Activated CD4-positive, alpha-beta T cell treated with anti-CD3 and anti-CD28 coated beads for 1 hour (primary cell): ENCODE measurements around the gene SYT13.
"Not testable (repeated sequence)": the region's sequence is repeated elsewhere in the genome, so short reads cannot be mapped to it uniquely, and the experiment has no call there.

ENCODE experiments used
- DNase-seq: peaks from one replicate; pipeline ENCODE4 v3.0.0-alpha.2; 2020

Gene SYT13

DNA sequence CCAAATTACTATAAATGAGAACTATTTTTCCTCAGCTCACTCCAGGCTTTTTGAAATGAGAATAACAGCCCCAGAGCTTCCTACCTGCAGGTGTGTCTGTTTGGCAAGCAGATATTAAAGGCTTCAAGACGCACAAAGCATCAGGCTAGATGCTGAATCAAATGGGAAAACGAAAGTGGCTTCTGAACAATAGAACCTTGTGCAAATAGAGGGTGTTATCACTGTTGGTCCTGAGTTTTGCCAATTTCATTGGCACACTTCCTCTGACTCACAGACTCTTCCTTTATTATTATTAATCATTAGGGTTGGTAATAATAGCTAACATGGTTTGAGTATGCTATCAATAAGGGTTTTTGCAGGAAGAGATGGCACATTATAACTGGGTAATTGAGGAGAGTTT lies 13.4 kb downstream of the SYT13 start:
- DNase-seq = no peak

DNA sequence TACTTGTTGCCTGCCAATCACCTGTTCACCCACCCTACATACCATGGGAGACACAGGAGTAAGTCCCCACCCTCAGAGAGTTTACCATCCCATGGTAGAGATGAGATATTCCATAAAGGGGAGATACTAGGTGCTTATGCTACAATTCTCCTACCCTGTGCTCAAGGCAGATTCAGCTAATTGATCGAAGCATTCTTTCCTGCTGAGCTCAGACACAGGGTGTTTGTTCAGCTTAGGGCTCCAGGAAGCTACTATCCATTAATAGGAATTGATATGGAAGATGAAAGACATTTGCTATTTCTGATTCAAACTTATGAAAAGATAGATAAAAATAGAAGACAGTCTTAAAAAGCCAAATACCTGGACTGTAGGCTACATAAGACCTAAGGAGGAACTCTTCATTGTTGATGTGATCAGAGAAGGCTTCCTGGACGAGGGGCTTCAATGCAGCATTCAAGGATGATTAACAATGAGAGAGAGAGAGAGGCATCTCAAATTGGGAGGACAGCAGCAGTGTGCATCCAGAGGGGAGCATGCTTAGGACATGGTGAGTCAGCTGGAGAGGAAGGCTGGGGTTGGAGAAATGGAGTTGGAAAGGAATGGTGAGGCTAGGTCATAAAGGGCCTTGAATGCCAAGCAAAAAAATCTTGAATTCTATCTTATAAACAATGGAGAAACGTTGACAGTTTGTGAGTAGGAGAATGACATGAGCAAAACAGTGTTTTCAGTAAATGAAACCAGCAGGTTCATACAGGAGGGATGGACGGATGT lies 15.0 kb downstream of the SYT13 start:
- no peak for DNase-seq

DNA sequence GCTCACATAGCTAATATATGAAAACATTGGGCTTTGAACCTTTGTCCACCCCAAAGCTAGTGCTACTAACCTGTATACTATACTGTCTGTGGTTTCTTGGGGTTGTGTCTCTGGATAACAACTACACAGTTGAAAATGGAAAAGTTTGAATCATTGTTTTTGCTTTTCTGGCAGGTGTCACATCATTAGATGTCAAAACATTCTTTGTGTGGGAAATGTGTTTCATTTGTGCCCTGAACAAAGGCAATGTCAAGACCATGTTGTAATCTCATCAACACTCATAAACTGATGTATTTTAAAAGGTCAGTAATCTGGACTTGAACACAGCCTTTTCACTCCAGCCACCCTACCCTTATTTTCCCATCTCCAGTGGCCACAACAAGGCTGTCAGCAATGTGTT lies 16.5 kb downstream of the SYT13 start:
- no peak for DNase-seq

DNA sequence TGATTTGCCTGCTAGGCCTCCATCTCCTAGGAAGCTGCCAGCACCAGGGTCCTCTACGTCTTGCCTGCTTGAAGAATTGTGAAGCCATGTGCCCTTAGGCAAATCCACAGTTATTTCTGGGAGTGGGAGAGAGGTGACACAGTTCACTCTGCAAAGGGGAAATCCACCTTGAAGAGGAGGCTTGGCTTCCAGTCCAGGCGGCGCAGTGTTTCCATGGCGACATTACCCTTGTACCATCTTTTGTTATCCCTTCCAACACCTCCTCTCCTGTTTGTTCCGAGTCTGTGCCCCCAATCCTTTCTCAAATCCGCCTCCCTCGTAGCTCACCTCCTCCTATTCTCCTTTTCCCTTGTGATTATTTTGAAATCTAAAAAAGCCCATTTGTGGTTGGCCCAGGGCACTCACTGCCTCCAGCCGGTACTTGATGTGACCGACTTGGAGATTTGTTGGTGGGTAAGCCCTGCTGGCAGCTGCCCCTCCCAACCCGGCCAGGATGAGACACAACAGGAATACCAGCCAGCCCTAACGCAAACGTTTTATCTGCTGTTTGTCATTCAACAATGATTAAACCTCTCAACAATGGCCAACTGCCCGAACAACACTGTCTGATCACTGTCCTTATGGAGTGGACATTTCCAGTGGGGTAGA lies 18.4 kb downstream of the SYT13 start:
- DNase-seq = no peak

DNA sequence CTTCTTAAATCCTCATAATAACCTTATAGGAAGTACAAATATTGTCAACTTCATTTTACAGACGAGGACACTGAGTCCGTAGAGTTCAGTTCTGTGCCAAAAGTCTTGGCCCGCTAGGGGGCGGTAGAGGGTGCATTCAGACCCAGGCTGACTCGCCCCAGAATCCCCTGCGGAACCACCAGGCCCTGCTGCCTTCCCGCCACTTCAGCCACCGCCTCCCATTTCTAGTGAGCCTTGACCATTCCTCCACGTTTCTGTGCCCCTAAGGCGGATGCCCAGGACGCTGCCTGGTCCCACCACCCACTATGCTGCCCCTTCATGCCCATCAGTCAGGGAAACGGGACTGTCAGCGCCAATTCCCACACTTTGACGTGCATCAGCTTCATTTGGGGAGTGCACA lies 19.1 kb downstream of the SYT13 start:
- no peak for DNase-seq

DNA sequence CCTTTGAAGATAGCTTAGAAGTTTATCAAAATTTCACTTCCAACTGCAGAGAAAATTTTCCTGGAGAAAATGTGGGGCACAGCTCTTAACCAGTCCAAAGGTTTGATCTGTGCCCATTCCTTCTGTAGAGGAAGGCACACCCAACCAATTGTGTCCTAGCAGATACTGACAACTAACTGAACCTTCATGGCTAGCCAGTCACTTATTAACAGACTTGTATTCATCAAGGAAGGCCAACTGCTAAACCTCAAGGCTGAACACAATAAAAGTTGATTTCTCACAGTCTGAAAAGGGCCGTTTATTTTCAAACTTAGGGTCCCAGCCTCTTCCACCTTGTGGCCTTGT lies 19.5 kb downstream of the SYT13 start:
- no peak for DNase-seq

DNA sequence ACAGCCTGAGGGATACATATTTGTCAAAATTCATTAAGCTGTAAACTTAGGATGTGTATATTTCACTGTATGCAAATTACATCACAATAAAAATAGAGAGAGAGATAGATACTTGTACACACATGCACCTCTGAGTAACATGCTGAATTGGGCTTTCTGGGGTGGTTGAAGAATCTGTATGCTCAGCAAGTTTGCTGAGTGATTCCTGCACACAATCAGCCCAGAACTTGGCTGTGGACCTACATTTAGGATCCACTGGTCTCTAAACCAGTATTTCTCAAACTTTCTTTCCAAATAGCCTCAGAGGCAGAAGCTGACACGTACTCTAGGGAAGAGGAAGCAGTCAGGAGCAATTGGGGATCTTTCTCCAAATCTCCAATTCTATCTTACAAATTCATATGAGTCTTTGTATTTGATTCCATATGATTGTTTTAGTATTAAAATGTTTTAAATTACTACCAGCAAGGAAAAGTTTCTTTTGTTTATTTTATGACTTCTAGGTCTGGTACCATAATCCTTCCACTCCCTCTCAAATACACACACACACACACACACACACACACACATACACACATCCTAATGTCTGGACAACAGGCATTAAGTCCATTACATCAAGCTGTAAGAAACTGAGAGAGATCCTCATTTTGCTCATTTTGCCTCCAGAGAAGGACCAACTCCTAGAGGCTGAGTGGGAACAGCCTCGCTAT lies 20.0 kb downstream of the SYT13 start:
- no peak for DNase-seq

DNA sequence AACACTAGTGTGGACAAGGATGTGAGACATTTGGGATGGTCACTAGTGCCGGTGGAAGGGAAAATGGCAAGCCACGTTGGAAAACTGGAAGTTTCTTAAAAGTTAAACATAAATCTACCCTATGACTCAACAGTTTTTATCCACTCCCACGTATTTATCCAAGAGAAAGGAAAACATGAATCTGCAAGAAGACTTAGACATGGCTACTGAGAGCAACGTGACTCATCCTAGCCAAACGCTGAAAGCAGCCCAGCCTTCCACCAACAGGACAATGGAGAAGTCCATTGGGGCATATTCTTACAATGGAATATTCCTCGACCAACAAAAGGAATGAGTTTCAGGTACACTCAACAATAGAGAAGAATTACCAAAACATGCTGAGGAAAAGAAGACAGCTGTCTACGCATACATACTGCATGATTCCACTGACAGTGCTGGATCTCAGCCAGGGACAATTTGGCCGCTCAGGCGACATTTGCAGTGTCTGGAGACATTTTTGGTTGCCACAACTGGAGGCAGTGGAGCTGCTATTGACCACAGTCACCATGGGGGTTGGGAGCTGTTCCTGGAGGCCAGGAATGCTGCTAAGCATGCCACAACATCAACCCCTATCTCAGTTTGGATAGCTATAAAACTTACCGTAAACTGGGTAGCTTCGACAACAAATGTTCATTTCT lies 21.2 kb downstream of the SYT13 start:
- DNase-seq = no peak

DNA sequence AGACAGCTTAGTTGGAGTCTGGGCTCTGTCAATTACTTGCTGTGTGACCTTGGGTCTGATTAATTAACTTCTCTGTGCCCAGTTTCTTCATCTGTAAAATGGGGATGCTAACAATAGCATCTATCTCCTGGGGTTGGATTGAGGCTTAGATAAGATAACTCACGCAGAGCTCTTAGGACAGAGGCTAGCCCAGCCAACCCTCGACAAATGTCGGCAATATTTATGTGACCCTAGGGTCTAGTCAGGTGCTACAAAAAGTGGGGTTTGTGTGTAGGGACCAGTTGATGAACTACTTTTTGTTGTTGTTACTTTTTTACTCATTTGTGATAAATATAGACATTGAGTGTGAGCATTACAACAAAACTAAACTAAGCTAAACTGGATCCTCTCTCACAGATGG lies 22.4 kb downstream of the SYT13 start:
- DNase-seq = no peak

DNA sequence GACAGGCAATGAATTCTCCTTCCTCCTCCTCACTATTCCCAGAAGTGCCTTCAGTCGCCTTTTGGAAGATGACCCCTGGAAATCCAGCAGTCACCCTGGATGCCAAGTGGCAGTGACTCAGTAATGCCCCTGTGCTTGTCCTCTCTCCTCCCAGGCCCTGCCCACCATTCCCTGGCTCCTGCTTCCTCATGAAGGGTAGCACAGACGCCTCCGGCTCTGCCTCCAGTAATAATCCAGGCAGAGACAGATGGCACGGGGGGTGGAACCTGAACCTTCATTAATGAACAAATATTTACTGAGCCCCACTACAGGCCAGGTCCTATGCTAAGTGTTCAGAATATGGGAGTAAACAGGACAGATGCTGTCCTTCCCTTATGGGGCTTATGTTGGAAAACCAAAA lies 23.2 kb downstream of the SYT13 start:
- DNase-seq = no peak

DNA sequence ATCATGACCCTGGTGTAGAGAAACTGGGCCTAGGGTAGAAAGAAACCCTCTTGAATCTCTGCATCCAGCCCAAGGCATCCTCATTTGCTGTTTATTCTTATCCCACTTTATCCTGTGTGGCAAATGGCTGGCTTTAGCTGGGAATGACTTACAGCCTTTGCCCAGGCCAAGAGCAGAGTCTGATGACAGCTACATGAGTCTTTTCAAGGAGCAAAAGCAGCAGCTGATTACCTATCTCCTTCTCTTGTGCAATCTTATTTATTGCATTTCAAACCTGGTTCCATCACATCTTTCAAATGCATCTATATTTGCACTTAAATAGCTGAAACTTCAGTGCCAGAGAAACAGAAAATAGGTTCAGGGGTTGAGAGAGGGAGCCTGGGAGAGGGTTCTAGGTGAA lies 26.1 kb downstream of the SYT13 start:
- DNase-seq = no peak

DNA sequence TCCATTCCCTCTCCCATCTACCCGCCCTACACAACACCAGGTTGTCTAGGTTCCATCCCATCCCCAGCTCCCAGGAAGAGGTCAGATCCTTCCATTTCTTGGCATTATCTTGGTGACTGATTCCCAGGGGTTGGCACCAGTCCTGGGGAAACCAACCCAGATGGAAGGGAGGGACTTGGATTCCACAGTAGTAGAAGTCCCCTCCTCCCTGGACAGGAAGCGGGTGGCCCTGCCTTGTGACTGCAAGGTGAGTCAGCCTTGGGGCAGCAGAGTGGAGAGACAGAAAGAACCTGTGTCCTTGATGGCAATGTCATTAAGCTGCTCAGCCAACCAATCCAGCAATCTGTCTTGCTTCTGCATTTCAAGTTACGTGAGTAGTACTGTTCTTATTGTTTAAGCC lies 26.5 kb downstream of the SYT13 start:
- DNase-seq = no peak

DNA sequence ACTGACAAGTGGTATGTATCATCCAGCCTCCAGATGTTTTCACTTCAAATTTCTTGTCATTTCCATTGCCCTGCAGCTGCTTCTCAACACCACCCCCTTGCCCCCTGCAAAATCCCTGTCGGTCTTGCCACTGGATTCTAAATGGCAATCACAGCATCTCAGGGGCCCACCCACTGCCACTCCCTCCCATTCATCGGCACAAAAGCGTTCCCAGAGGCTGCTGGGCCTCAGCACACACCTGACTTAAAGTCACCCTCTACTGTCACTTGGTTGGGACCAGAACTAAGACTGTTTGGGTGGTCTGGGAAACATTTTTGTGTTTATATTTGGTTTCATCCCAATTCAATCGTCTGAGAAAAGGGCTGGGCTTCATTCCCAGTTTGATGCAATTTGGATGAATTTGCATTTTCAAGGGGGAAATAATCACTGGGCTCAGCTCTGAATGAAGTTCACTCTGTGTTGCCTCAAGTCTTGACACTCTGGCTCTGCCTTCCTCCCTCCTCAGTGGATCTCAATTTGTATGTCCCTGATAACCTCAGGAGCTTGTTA lies 27.1 kb downstream of the SYT13 start:
- no peak for DNase-seq

DNA sequence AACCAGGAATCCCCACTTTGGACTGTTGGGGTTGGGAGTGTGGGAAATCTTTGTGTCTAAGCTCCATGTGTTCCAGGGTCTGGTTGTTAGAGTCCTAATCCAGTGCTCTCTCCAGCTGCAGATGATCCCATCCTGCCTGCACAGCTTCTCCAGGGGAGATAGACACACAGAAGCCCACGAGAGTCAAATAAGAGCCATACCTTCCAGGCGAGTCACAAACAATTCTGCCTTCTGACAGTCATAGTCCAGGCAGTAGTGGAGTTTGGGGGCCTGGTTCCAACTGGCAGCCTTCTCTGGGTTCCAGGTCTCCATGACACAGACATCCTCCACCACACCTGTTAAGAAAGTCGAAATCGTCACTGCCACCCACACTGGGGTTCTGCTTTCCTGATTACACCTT lies 32.1 kb downstream of the SYT13 start:
- DNase-seq = no peak

DNA sequence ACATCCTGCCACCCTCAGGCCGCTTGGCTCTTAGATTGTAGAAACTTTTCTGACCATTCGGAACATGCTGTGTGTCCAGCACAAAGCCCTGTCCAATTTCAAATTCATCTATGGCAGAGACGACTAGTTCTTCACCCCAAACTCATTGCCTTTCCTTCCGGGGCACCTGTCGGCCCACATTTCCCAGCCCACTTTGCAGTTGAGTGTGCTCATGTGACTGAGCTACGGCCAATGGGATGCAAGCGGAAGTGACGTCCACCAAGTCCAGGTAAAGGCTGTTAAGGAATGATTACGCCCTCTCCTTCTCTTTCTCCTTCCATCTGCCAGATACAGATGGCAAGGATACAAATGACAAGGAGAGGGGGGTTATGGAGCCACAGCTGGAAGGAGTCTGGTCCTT lies 32.5 kb downstream of the SYT13 start:
- no peak for DNase-seq

DNA sequence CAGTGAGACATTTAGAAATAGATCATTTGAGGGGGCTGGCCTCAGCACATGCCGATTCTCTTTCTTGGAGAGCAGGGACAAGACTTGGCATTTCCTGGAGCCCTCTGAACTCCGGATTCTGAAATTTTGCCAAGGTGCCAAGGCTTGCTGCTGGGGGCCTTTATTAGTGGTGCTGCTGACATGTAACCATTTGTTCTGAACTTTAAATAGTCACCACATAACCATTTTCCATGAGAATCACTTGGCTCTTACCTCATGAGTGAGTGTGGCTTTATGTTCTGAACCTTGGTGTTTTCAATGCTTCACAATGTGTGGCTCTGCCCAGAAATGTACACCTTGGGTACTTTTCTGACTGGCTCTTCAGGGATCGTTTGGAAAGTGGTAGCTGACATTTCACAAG lies 33.3 kb downstream of the SYT13 start:
- no peak for DNase-seq

DNA sequence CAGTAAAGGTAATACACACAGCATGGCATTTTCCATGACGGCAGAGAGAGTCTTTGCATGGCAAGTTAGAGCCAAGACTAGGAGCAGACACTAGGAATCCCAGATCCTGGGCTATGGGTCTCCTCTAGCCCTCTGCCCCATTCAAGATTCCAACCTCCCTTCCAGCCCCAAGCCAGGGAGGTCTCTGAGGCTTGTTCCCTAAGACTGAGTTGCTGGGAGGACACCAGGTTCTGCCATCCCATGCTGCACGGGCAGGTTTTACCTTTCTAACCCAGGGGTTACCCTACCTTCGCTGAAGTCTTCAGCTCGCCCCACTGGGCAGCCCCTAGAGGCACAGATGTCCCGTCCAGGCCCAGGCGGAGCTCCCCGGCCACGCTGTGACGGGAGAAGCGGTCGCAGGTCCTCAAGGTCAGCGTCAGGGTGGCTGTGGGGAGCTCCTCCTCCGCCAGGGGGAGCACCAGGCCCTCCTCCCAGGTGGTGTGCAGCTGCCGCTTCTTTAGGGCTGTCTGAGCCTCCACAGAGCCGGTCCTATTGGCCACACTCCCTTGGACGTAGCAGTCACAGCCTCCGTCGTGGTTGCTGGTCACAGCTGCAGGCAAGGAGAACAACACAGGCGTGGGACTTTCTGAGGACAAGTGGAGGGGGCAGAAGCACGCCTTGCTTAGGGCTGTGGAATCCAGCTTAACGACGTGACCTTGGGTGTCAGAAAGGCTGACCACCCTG lies 33.8 kb downstream of the SYT13 start:
- DNase-seq = no peak

DNA sequence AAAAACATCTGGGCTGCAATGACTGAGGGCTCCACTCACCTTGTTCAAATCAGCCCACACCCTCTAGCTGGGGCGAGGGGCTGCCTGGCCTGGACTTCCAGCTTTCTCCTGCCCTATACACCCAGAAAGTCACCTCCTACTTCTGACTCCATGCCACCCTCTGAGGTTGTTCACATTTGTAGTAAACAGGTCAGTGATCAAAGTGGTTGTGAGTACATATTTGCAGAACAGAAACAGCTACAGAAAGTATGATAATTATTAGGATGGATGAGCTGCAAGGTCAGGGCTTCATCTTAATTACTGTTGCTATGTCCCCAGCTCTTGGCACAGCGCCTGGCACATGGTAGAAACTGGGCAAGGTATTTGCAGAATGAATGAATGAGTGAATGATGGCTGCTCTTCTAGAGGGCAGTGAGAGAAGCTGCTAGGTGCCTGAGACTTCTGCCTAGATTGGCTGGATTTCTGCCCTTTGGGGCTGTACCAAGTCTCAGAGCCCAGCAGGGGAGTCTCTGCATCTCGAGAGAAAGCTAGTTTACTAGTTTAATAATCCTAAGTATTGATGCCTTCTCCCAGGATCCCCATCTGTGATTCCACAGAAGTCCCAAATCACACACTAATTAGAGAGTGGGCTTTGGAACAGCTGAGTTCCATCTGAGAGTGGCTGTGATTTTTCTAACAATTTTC lies 36.0 kb downstream of the SYT13 start:
- no peak for DNase-seq

DNA sequence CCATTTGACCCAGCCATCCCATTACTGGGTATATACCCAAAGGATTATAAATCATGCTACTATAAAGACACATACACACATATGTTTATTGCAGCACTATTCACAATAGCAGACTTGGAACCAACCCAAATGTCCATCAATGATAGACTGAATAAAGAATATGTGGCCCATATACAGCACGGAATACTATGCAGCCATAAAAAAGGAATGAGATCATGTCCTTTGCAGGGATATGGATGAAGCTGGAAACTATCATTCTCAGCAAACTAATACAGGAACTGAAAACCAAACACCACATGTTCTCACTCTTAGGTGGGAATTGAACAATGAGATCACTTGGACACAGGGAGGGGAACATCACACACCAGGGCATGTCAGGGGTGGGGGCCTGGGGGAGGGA lies 36.8 kb downstream of the SYT13 start:
- not testable (repeated sequence) for DNase-seq

DNA sequence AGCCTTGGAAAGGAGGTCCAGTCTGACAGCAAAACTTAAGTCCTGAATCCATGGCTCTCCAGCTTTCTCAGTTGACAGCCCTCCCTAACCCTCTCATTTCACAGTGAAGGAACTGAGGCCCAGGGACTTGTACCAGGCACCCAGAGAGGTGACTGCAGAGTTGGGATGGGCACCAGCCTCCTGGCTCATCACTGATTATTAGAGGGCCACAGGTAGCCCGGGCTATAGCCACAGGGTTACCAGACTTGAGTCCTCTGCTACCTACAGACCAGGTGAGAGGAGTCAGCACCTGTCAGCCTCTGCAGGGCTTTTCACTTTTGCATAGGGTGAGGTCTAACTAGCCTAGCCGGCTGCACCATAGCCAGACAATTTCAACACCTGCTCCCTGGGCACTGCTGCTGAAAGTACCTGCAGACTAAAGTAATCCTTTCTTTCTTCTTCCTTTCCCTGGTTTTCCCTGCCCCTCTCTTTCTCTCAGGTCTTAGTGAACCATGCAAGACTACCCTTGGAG lies 37.6 kb downstream of the SYT13 start:
- no peak for DNase-seq

DNA sequence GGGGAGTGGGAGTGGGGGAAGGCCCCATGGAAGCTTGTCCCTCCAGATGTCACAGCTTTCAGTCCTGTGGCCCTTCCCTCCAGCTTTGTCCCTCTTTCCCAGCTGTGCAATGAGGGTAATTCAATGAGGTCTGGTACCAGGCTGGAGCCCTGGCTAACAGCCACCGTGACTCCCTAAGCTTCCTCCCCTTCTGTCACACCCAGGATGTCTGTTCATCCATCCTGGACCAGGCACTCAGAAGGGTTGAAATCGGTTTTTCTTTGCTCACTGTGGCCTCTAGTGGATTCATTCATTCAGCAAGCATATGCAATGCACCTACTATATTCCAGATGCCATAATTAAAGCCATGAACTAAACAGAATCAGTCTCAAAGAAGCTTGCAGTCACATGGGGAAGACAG lies 38.7 kb downstream of the SYT13 start:
- no peak for DNase-seq

DNA sequence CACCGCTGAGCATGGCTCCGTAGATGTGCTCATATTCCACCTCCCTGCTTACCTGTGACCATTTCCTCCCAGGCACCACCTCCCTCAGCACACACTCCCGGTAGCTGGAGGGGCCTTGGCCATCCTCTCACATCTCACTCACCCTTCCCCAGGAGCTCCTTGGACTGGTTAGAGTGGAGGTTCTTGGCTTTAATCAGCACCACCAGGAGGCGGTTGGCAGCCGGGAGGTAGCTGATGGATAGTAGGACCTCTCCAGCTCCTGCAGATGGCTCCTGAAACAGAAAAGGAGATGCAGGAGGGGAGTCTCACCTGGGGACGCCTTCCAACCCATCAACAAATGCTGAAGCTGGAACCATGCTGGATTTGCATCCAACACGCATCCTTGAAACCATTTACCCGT lies 39.9 kb downstream of the SYT13 start:
- DNase-seq = no peak
